Glutamatergic neuron (in vitro differentiated cells): ENCODE results near the gene LIPC. TPM values are rescaled to one million over a fixed set of nuclear protein-coding genes. Genes with fewer than 3 reads are reported as not detected.

Experiments used
- DNase-seq: peaks from one replicate; pipeline ENCODE4 v3.0.0; 2022
- H3K27ac Mint-ChIP-seq: one replicate; pipeline ENCODE4 v1.8.0; 2020; ENCODE audit warnings: mild to moderate bottlenecking, mixed read lengths, inconsistent platforms; ENCODE audit not compliant: unreplicated experiment
- H3K27me3 Mint-ChIP-seq: one replicate; pipeline ENCODE4 v1.8.0; 2020; ENCODE audit warnings: mild to moderate bottlenecking, moderate library complexity, mixed read lengths, inconsistent platforms; ENCODE audit not compliant: unreplicated experiment
- H3K36me3 Mint-ChIP-seq: one replicate; pipeline ENCODE4 v1.8.0; 2020; ENCODE audit warnings: mild to moderate bottlenecking, mixed read lengths, inconsistent platforms; ENCODE audit not compliant: unreplicated experiment
- H3K4me1 Mint-ChIP-seq: one replicate; pipeline ENCODE4 v1.8.0; 2020; ENCODE audit warnings: mild to moderate bottlenecking, low read depth, mixed read lengths, inconsistent platforms; ENCODE audit not compliant: unreplicated experiment
- H3K4me3 Mint-ChIP-seq: one replicate; pipeline ENCODE4 v1.8.0; 2020; ENCODE audit warnings: mild to moderate bottlenecking, mixed read lengths, inconsistent platforms; ENCODE audit not compliant: unreplicated experiment
- H3K9me3 Mint-ChIP-seq: one replicate; pipeline ENCODE4 v1.8.0; 2020; ENCODE audit warnings: mild to moderate bottlenecking, moderate library complexity, mixed read lengths, inconsistent platforms; ENCODE audit not compliant: unreplicated experiment
- CTCF ChIP-seq: fragments of 200-600 bp; sonication (generic); IDR thresholded peaks from one replicate; pipeline ENCODE4 v1.5.0; 2021; ENCODE audit not compliant: partially characterized antibody, unreplicated experiment
- total RNA-seq: library from RNA; stranded (reverse); fragmentation: NEBNext Ultra II Directional; extraction: Animal tissue kit (Norgen Biotek cat#: 25700); gene quantifications from one replicate; pipeline ENCODE4 v1.2.1, GENCODE V29; 2021; ENCODE audit not compliant: unreplicated experiment

The LIPC gene
- total RNA-seq, 1 donor from 2014 or later, result not detected

GRCh38 chr15:58590236-58590635 lies 158.4 kb downstream of the LIPC start:
- Mint-ChIP-seq H3K27ac (no peak overlapping the region), H3K4me3 (no peak overlapping the region), H3K4me1 (peaks cover 7% of the 10 kb centered on the region), H3K27me3 (no peaks in the 10 kb centered on the region), H3K9me3 (no peaks in the 10 kb centered on the region), H3K36me3 (no peaks in the 10 kb centered on the region)
- DNase-seq, result no peak
- TF ChIP-seq CTCF, result no peak

- no peak for DNase-seq
- H3K27ac Mint-ChIP-seq, result no peak overlapping the region
- no peaks in the 10 kb centered on the region for H3K36me3 Mint-ChIP-seq
- TF ChIP-seq CTCF, result no peak
- H3K4me3 Mint-ChIP-seq, result no peak overlapping the region
- no peaks in the 10 kb centered on the region for H3K27me3 Mint-ChIP-seq
- no peaks in the 10 kb centered on the region for H3K9me3 Mint-ChIP-seq
- H3K4me1 Mint-ChIP-seq, result peaks cover 7% of the 10 kb centered on the region
These were observed 159.1 kb downstream of the LIPC start for GRCh38 chr15:58590926-58591325.

GRCh38 chr15:58593870-58594269 lies 162.1 kb downstream of the LIPC start:
- TF ChIP-seq CTCF, result no peak
- no peak overlapping the region for H3K4me3 Mint-ChIP-seq
- peaks cover 7% of the 10 kb centered on the region for H3K4me1 Mint-ChIP-seq
- H3K27me3 Mint-ChIP-seq, result no peaks in the 10 kb centered on the region
- no peak for DNase-seq
- H3K27ac Mint-ChIP-seq, result no peak overlapping the region
- no peaks in the 10 kb centered on the region for H3K36me3 Mint-ChIP-seq
- H3K9me3 Mint-ChIP-seq, result no peaks in the 10 kb centered on the region

GRCh38 chr15:58594898-58595297 lies 163.1 kb downstream of the LIPC start:
- H3K27me3 Mint-ChIP-seq, result no peaks in the 10 kb centered on the region
- TF ChIP-seq CTCF, result no peak
- no peak overlapping the region for H3K4me3 Mint-ChIP-seq
- peaks cover 7% of the 10 kb centered on the region for H3K4me1 Mint-ChIP-seq
- H3K36me3 Mint-ChIP-seq, result no peaks in the 10 kb centered on the region
- no peak for DNase-seq
- no peaks in the 10 kb centered on the region for H3K9me3 Mint-ChIP-seq
- H3K27ac Mint-ChIP-seq, result no peak overlapping the region

GRCh38 chr15:58595516-58596263 lies 163.9 kb downstream of the LIPC start:
- no peak for DNase-seq
- Mint-ChIP-seq H3K27ac (no peak overlapping the region), H3K9me3 (no peaks in the 10 kb centered on the region), H3K4me3 (no peak overlapping the region), H3K36me3 (no peaks in the 10 kb centered on the region), H3K27me3 (no peaks in the 10 kb centered on the region), H3K4me1 (peaks cover 7% of the 10 kb centered on the region)
- TF ChIP-seq CTCF, result no peak
